MG63 (cell line): ENCODE data around the gene TRMT61A. TPM values are rescaled to one million over a fixed set of nuclear protein-coding genes. Genes with fewer than 3 reads are reported as not detected.

Experiments
- DNase-seq: peaks from one replicate; pipeline ENCODE4 v3.0.0-alpha.2; 2020
- H3K27me3 ChIP-seq: fragments of 250-450 bp; sonication (Bioruptor Pico); 2 replicates; pipeline ENCODE4 v1.5.1; 2020; ENCODE audit warnings: mild to moderate bottlenecking, moderate library complexity
- H3K36me3 ChIP-seq: fragments of 250-450 bp; sonication (Bioruptor Pico); 2 replicates; pipeline ENCODE4 v1.5.1; 2020; ENCODE audit warnings: mild to moderate bottlenecking, moderate library complexity
- H3K4me3 ChIP-seq: fragments of 250-450 bp; sonication (Bioruptor Pico); 2 replicates; pipeline ENCODE4 v1.5.1; 2020; ENCODE audit warnings: mild to moderate bottlenecking, moderate library complexity
- H3K9me3 ChIP-seq: fragments of 250-450 bp; sonication (Bioruptor Pico); 2 replicates; pipeline ENCODE4 v1.5.1; 2020; ENCODE audit warnings: mild to moderate bottlenecking, moderate library complexity
- total RNA-seq: library from RNA; depleted of rRNA; stranded (reverse); fragments of >200 nt; shearing (Covaris generic); gene quantifications from 2 replicates; pipeline ENCODE4 v1.2.3, GENCODE V29; 2014; ENCODE audit warnings: low replicate concordance

Gene TRMT61A
- total RNA-seq, 1 experiment from 2014 or later: 43.2 TPM

DNA sequence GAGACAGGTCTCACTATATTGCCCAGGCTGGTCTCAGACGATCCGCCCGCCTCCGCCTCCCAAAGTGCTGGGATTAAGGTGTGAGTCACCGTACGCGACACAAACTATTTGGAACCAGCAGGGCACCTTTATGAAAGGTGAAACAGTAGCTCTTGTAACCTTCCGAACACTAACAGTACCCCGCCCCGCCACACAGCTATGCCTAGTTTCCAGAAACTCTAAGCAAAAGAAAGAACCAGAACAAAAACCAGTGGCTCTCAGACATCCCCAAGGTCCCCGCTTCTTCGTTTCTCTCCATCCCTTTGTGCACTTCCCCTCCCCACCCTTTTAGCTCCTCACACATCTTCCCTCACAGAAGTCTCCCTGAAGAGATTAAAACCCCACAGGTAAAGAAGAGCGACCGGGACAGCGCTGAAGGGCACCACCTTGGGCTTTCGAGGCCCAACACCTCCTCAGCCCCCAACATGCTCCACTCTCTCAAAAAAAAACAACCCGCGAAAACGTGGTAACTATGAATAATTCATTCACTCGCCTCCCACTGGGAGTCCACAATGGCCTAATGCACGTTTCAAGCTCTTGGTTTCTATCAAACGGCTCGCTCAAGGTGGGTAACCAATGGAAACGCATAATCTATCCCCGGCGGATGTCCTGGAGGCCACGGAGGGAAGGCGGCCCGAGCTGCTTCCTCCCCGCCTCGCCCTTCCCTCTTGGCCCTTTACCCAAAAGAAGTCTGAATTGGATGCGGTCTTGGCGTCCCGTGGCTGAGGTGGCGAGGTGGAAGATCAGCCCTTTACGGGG lies 32.6 kb downstream of the TRMT61A start:
- H3K36me3 ChIP-seq: peaks cover 31% of the 10 kb centered on the region
- H3K9me3 ChIP-seq: no peaks in the 10 kb centered on the region
- DNase-seq: peak; percentile 44
- H3K27me3 ChIP-seq: no peaks in the 10 kb centered on the region
- peak overlapping the region; percentile 93 for H3K4me3 ChIP-seq

DNA sequence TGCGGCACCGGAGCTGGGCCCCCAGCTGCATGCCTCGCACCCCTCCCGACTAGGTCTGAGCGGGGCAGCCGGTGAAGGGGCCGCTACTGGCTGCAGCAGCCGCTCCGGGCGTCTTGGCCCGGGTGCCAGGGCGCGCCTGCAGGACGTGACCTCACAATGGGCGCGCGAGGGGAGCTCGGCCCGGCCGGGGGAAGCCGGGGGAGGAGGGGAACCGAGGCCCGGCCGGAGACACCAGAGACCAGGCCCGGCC lies 33.1 kb downstream of the TRMT61A start:
- H3K27me3 ChIP-seq: no peaks in the 10 kb centered on the region
- peaks cover 31% of the 10 kb centered on the region for H3K36me3 ChIP-seq
- no peaks in the 10 kb centered on the region for H3K9me3 ChIP-seq
- DNase-seq: peak; percentile 64
- peak overlapping the region; percentile 93 for H3K4me3 ChIP-seq

DNA sequence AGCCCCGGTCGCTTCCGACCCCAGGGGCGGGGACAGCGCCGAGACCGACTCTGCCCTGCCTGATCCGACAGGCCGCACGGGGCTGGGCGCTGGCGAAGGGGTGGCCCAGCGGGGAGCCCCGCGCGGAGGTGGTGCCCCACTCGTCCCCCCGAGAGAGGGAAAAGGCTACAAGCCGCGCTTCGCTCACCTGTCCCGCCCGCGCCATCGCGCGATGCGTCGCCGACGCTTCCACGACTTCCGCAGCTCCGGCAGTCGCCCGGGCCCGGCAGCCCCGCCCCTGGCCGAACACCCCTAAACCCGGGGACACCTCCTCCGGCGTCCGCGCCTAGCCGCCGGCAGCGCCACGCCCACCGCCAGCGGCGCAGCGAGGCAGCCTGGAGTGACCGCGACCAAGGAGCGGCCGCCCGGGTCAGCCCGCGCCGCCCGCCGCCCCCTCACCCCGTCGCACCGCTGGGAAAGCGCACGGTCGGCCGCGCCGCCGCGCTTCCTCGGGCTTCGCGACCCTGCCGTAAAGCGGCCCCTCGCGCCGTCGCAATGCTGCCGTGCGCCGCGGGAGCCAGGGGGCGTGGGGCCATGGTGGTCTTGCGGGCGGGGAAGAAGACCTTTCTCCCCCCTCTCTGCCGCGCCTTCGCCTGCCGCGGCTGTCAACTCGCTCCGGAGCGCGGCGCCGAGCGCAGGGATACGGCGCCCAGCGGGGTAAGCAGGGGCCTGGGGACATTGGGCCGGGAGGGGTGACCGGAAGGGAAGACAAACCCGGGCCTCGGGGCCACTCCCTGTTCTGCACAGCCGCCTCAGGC lies 33.6 kb downstream of the TRMT61A start, which contains the start of the genes BAG5 and COA8:
Gene BAG5, minus strand, starts transcription at position 229 of the 797 bp plus-strand sequence. CDS start 1,493 bp downstream, outside the sequence.
Gene COA8, plus strand, starts transcription at position 532 of the 797 bp plus-strand sequence. Its CDS starts 42 bp downstream, at position 574.
- Histone ChIP-seq H3K36me3 (peaks cover 31% of the 10 kb centered on the region), H3K9me3 (no peaks in the 10 kb centered on the region), H3K27me3 (no peaks in the 10 kb centered on the region), H3K4me3 (peak within 1 kb of the TSS; percentile 93)
- peak; percentile 85 for DNase-seq

DNA sequence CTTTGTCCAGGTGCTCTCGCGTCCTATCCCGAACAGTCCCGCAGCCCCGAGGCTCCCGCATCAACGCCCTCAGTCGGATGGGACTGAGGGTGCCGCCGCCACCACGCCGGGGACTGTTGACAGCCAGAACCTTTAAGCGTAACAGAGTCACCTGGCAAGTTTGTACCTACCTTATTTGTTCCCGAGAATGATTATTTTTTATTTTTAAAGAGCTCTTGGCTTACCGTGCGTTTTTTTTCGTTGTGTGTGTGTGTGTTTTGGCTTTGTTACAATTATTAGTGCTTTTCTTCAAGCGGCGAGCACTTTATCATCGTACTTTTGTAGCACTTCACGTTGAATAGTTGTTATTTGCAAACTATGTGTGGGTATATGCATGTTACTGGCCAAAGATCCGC lies 34.2 kb downstream of the TRMT61A start:
- peaks cover 28% of the 10 kb centered on the region for H3K36me3 ChIP-seq
- H3K9me3 ChIP-seq: no peaks in the 10 kb centered on the region
- H3K27me3 ChIP-seq: no peaks in the 10 kb centered on the region
- H3K4me3 ChIP-seq: peak overlapping the region; percentile 93
- no peak for DNase-seq

DNA sequence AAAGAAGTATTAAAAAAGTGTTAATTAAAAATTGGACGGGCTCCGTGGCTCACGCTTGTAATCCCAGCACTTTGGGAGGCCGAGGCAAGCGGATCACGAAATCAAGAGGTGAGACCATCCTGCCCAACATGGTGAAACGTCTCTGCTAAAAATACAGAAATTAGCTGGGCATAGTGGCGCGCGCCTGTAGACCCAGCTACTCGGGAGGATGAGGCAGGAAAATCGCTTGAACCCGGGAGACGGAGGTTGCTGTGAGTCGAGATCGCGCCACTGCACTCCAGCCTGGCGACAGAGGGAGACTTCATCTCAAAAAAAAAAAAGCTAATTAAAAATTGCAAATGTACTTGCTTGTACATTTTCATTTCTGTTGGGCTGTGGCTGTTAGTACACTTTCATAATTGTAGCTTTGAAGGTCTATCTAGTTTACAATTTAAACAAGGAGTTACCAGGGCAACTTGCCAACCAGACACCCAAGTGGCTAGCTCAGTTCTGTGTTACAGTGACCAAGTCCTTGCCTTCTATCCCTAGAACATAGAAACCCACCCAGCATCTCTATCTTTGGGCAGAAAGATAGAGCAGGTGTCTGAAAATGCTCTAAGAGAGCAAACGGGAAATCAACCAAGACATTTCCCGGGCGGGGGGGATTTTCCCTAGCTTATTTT lies 35.0 kb downstream of the TRMT61A start:
- Histone ChIP-seq H3K36me3 (peaks cover 20% of the 10 kb centered on the region), H3K4me3 (peak overlapping the region; percentile 93), H3K27me3 (no peaks in the 10 kb centered on the region), H3K9me3 (no peaks in the 10 kb centered on the region)
- DNase-seq: no peak

DNA sequence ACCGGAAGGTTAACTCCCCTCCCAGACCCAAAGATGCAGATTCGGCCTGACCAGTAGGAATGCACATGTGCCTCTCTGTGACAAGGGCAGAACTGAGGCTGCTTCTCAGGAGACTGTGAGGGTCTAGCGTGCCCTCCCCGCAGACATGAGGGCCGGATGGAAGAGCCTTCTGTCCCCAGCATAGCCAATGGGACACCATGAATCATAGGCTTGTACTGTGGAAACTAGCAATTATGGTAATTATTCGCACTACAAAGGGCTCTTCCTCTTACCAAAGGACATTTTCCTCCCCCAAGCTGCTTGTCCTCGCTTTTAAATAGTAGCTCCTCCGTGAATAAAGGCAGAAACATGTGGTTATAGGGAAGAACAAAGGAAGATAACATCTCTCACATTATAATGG lies 40.0 kb downstream of the TRMT61A start:
- no peak for DNase-seq
- H3K4me3 ChIP-seq: no peak overlapping the region
- no peaks in the 10 kb centered on the region for H3K27me3 ChIP-seq
- H3K9me3 ChIP-seq: no peaks in the 10 kb centered on the region
- H3K36me3 ChIP-seq: peaks cover 3% of the 10 kb centered on the region

DNA sequence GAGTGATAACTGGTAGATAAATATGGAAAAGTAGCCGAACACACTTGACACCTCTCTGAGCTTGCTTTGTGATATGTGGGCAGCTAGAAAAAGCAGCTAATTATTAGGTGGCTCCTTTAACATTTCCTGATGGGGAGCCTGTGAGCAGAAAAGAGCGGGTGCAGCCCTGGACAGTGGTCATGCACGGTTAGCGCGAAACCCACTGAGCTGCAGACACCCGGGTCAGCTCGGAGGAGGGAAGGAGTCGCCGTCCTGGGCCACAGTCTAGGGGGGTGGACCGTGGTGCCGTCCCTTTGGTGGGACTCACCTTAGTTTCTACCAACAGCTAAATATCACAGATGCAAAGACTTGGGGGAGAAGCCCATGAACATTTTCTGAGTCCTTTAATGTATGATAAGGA lies 40.4 kb downstream of the TRMT61A start:
- Histone ChIP-seq H3K9me3 (no peaks in the 10 kb centered on the region), H3K36me3 (peaks cover 3% of the 10 kb centered on the region), H3K27me3 (no peaks in the 10 kb centered on the region), H3K4me3 (no peak overlapping the region)
- no peak for DNase-seq

DNA sequence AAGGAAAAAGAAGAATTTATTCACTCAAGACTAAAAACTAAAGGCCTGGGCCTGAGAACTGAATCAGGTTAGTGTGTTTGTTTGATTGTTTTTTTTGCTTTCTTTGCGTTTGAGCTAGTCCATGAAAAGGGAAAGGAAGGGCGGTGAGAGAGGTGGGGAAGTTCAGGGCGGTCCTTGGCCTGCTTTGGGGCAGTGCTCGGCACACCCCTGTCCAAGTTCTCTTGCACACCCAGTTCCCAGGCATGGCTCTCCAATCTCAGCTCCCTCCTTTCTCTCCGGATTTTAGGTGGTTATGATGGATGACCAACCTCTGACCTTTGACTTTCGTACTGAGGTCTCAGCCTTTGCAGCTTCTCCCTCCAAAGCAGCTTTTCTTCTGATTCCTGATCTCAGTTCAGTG lies 45.1 kb downstream of the TRMT61A start:
- DNase-seq: no peak
- no peaks in the 10 kb centered on the region for H3K27me3 ChIP-seq
- no peaks in the 10 kb centered on the region for H3K9me3 ChIP-seq
- peaks cover 11% of the 10 kb centered on the region for H3K36me3 ChIP-seq
- no peak overlapping the region for H3K4me3 ChIP-seq

DNA sequence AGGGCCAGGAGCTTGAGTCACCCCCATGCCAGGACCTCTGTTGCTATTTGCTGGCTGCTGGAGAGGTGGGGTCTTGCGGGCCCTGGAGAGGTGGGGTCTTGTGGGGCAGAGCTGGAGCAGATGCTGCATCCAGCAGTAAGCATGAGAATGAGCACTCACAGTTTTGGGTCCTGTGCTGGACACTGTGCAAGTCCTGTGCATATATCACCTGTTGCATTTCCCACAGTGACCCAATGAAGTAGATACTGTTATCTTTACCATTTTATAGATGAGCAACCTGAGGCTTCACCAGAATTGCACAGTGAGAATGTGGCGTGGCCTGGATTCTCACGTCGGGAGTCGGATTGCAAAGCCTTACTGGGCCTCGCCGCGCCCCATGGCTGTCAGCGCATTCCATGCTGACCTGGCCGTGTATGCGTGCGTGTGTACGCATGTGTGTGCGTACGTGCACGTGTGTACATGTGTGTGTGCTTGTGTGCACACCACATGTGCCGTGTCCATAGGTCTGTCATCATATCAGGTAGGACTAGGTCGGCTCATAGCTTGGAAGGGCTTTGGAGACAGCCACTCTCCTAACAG lies 45.8 kb downstream of the TRMT61A start:
- no peak overlapping the region for H3K4me3 ChIP-seq
- DNase-seq: no peak
- H3K36me3 ChIP-seq: peaks cover 11% of the 10 kb centered on the region
- H3K9me3 ChIP-seq: no peaks in the 10 kb centered on the region
- no peaks in the 10 kb centered on the region for H3K27me3 ChIP-seq

DNA sequence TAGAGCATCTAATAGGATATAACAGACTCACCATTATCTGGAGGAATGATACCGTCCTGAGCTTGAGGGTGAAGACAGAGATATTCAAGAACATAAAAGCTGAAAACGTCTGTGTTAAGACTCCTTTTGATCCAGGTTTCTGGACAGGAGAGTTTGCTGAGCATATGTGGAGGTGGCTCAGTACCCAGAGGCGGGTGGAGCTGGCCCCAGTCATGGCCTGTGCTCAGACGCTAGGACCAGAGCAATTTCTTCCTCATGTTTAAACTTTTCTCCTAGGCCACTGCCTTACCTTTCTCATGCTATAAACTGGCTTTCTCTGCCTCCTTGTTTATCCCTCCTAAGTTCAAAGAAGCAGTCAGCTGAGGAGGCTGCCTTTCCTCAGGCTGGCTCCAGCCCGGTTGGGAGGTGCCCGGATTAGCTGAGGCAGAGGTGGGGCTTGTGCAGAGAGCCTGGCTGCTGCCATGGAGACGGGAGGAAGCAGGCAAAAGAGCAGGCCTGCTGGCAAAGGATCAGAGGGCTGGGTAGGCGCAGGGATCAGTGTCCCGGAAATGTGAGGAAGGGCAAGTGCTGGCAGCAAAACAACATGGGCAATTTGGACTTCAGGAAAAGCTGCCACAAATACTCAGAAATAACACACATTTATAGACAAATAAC lies 47.5 kb downstream of the TRMT61A start:
- Histone ChIP-seq H3K27me3 (no peaks in the 10 kb centered on the region), H3K36me3 (peaks cover 13% of the 10 kb centered on the region), H3K9me3 (no peaks in the 10 kb centered on the region), H3K4me3 (no peak overlapping the region)
- DNase-seq: peak; percentile 96

DNA sequence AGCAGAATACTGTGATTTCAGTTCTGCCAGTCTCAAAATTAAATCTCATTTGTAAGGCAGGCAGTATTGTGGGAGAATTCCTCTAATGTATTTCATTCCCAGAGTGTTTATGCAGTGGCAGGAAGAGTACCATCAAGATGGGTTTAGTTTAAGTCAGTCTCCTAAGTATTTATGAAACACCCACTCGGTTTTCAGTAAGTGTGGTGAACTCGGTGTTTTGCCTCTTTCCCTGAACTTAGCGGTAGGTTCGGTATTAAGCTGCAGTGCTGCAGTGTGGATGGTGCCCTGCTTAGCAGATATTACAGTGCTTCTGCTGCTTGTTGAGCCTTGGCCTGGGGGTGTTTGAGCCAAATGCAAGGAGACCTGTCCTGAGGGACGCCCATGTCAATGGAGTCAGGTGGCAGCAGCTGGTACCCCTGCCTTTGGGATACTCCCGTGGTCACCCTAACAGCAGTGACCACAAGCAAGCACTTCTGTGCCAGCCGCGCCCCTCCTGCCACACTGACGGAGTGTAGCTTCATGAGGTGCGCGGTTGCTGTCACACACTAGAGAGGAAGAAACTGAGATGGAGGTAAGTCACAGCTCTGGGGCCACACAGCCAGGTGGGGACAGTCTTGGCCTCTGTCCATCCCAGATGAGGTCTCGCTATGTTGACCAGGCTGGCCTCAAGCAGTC lies 49.5 kb downstream of the TRMT61A start:
- Histone ChIP-seq H3K27me3 (no peaks in the 10 kb centered on the region), H3K9me3 (no peaks in the 10 kb centered on the region), H3K4me3 (no peak overlapping the region), H3K36me3 (peaks cover 10% of the 10 kb centered on the region)
- no peak for DNase-seq

DNA sequence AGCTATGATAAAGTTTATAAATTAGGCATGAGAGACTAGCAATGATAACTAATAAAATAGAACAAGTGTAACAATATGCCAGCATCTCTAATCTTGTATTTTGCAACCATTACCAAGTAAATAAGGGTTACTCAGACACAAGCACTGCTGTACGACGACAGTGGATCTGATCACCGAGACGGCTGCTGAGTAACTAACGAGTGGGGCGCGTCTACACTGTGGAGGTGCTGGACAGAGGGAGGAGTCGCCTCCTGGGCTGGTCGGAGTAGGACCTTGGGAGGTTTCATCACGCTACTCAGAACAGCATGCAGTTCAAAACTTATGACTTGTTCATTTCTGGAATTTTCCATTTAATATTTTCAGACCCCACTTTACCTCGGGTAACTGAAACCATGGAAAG lies 52.2 kb downstream of the TRMT61A start:
- no peak for DNase-seq
- Histone ChIP-seq H3K27me3 (no peaks in the 10 kb centered on the region), H3K9me3 (no peaks in the 10 kb centered on the region), H3K36me3 (peaks cover 6% of the 10 kb centered on the region), H3K4me3 (no peak overlapping the region)

DNA sequence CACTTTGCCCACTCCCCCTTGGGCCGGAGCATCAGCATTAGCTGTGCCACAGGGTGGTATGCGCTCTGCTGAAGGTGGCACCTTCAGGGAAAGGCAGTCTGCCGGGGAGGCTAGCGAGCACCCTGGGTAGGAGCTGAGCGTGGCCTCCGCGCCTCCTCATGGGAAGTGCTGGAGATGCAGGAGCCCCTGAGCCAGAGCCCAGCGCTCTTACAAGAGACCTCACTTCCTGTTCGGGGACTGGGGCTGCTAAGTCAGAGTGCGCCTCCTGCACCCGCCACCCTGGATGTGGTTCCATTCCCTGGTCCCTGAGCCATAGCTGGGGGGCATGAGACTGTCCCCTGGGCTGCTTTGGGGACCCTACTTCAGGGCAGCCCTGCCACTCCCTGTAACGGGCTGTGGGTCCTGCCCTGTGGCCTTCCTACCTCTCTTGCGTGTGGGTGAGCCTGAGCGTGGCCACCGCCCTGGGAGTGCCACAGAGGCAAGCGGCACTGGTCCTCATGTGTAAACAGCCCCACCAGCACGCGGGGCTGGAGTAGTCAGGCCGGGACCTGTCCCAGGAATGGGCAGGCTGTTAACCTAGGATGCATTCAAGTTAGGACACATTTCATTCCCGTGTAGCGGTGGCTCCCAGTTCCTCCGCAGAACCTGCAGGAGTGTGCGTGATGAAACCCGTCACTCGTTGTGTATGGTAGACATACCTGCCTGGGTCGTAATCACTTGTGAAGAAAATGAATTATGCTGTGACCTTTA lies 53.1 kb downstream of the TRMT61A start:
- DNase-seq: no peak
- Histone ChIP-seq H3K36me3 (peaks cover 4% of the 10 kb centered on the region), H3K4me3 (no peak overlapping the region), H3K27me3 (no peaks in the 10 kb centered on the region), H3K9me3 (no peaks in the 10 kb centered on the region)

DNA sequence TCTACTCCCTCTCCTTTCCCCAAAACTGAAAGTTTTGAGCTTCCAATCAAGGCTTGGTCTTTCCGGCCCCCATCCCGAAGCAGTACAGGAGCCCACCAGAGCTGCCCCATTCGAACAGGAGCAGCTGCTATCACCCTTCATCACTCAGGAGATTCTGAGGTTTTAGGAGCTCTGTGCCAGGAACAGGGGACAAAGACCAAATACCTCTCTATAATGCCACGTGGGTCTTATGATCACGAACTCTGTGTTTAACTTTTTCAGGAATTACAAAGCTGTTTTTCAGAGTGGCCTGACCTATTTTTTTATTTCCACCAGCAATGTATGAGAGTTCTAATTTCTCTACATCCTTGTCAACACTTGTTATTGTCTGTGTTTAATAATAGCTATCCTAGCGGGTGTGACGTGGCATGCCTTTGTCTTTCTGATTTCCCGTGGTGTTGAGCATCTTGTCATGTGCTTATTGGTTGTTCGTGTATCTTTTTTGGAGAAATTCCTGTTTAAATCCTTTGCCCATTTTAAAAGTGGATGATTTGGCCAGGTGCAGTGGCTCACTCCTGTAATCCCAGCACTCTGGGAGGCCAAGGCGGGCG lies 55.4 kb downstream of the TRMT61A start:
- no peak overlapping the region for H3K4me3 ChIP-seq
- H3K9me3 ChIP-seq: no peaks in the 10 kb centered on the region
- H3K36me3 ChIP-seq: 0 out of 2 replicates have a peak, but pooled peaks cover 2% of the 10 kb centered on the region
- no peak for DNase-seq
- no peaks in the 10 kb centered on the region for H3K27me3 ChIP-seq
